ENCODE measurements around the gene KIAA0319L. TPM values are rescaled to one million over a fixed set of nuclear protein-coding genes. Genes with fewer than 3 reads are reported as not detected.

KIAA0319L gene
- total RNA-seq, 4 donors from 2014 or later: 27.6 to 72.1 (median 53.8) TPM

- intact Hi-C loops (cut with DNase I; ENCODE audit: low total_unique reads): no loop called here
- Histone ChIP-seq H3K4me1 (peaks cover 0 to 6% of the 10 kb centered on the region in 2 donors), H3K4me3 (no peak overlapping the region), H3K27me3 (no peaks in the 10 kb centered on the region), H3K27ac (no peak overlapping the region), H3K36me3 (no peaks in the 10 kb centered on the region), H3K9me3 (no peaks in the 10 kb centered on the region)
- no peak for TF ChIP-seq POLR2A (IDR thresholded peaks at IDR 0.05)
- TF ChIP-seq, protein P1, sequence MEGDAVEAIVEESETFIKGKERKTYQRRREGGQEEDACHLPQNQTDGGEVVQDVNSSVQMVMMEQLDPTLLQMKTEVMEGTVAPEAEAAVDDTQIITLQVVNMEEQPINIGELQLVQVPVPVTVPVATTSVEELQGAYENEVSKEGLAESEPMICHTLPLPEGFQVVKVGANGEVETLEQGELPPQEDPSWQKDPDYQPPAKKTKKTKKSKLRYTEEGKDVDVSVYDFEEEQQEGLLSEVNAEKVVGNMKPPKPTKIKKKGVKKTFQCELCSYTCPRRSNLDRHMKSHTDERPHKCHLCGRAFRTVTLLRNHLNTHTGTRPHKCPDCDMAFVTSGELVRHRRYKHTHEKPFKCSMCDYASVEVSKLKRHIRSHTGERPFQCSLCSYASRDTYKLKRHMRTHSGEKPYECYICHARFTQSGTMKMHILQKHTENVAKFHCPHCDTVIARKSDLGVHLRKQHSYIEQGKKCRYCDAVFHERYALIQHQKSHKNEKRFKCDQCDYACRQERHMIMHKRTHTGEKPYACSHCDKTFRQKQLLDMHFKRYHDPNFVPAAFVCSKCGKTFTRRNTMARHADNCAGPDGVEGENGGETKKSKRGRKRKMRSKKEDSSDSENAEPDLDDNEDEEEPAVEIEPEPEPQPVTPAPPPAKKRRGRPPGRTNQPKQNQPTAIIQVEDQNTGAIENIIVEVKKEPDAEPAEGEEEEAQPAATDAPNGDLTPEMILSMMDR (IDR thresholded peaks at IDR 0.05): no peak
- no peak for DNase-seq
Measured at GRCh38 chr1:35511305-35511704, 45.9 kb downstream of the KIAA0319L start.

DNA sequence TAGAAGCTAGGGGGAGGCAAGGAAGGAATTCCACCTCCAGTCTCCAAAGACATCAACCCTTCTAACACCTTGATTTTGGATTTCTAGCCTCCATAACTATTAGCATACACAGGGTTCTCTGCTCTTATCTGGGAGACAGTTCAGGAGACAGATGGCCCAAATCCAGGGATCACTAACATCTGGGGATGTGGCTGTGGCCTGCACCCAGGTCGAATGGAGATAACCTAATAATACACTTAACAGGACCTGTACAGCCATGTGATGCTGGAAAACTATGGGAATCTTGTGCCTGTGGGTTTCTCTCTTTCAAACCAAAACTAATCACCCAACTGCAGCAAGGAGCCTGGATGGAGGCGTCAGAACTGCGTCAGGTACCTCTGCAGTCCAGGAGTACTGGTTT is 47.6 kb downstream of the KIAA0319L start:
- H3K27me3 ChIP-seq: no peaks in the 10 kb centered on the region
- H3K4me1 ChIP-seq: peaks cover 0 to 7% of the 10 kb centered on the region in 2 donors
- TF ChIP-seq, protein P1 (IDR thresholded peaks at IDR 0.05): no peak
- TF ChIP-seq POLR2A (IDR thresholded peaks at IDR 0.05): no peak
- no peak overlapping the region for H3K27ac ChIP-seq
- no peak for DNase-seq
- H3K36me3 ChIP-seq: no peaks in the 10 kb centered on the region
- intact Hi-C loops (cut with DNase I; ENCODE audit: low total_unique reads): no loop called here
- H3K9me3 ChIP-seq: no peaks in the 10 kb centered on the region
- H3K4me3 ChIP-seq: no peak overlapping the region

GRCh38 chr1:35507947-35508346 is 49.3 kb downstream of the KIAA0319L start:
- no peak for DNase-seq
- no peaks in the 10 kb centered on the region for H3K27me3 ChIP-seq
- H3K36me3 ChIP-seq: no peaks in the 10 kb centered on the region
- peaks cover 0 to 7% of the 10 kb centered on the region in 2 donors for H3K4me1 ChIP-seq
- TF ChIP-seq, protein P1 (IDR thresholded peaks at IDR 0.05): no peak
- TF ChIP-seq POLR2A (IDR thresholded peaks at IDR 0.05): no peak
- H3K4me3 ChIP-seq: no peak overlapping the region
- H3K27ac ChIP-seq: no peak overlapping the region
- H3K9me3 ChIP-seq: no peaks in the 10 kb centered on the region
- intact Hi-C loops (cut with DNase I; ENCODE audit: low total_unique reads): no loop called here

DNA sequence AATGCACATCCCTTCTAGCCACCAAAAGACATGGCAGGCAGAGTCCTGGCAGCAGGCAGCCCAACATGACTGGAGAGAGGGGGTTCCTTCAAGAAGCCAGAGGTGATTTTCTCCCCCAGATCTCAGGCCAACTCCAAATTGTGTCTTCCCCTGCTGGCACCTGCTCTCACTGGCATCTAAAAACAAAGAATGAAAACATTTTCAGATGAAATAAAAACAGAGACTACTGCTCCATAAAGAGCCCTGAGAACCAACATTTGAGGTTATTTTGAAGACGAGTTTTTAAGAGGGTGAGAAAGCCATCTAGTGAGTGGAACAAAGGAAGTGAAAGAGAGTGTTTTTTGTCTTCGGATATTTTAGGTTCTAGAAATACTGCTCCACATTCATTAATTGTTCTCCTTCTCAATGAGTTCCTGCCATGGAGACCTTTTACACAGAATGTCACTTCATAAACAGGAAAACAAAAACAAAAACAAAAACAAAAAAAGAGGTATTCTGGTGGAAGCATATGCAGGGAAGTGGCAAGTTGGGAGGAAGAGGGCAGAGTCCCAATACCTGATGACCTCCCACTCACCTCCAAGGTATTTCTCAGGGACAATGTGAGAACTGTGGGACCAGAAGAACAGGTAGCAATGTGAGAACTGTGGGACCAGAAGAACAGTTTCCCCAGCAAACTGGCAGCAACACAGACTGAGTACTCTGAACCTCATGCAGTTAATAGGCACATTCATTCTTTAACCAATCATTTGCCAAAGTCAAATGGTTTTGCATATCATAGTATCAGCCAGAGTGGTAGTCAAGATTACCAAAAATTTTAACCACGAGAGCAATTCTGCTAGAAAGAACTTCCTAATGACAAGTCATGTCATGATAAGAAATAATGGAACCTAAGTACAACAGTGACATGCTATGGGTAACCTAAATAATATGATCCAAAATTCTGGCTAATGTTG is 50.0 kb downstream of the KIAA0319L start:
- Histone ChIP-seq H3K27ac (no peak overlapping the region), H3K4me3 (no peak overlapping the region), H3K36me3 (no peaks in the 10 kb centered on the region), H3K4me1 (peaks cover 0 to 7% of the 10 kb centered on the region in 2 donors), H3K9me3 (no peaks in the 10 kb centered on the region), H3K27me3 (no peaks in the 10 kb centered on the region)
- TF ChIP-seq, protein P1 (IDR thresholded peaks at IDR 0.05): no peak
- TF ChIP-seq POLR2A (IDR thresholded peaks at IDR 0.05): no peak
- intact Hi-C loops (cut with DNase I; ENCODE audit: low total_unique reads): no loop called here
- DNase-seq: no peak

Data from uterus (tissue), 4 donors.